ENCODE data around the gene CRYGS. TPM values are rescaled to one million over a fixed set of nuclear protein-coding genes. Genes with fewer than 3 reads are reported as not detected.

Gene CRYGS
- total RNA-seq, 1 donor from 2014 or later, result 1.3 TPM

DNA sequence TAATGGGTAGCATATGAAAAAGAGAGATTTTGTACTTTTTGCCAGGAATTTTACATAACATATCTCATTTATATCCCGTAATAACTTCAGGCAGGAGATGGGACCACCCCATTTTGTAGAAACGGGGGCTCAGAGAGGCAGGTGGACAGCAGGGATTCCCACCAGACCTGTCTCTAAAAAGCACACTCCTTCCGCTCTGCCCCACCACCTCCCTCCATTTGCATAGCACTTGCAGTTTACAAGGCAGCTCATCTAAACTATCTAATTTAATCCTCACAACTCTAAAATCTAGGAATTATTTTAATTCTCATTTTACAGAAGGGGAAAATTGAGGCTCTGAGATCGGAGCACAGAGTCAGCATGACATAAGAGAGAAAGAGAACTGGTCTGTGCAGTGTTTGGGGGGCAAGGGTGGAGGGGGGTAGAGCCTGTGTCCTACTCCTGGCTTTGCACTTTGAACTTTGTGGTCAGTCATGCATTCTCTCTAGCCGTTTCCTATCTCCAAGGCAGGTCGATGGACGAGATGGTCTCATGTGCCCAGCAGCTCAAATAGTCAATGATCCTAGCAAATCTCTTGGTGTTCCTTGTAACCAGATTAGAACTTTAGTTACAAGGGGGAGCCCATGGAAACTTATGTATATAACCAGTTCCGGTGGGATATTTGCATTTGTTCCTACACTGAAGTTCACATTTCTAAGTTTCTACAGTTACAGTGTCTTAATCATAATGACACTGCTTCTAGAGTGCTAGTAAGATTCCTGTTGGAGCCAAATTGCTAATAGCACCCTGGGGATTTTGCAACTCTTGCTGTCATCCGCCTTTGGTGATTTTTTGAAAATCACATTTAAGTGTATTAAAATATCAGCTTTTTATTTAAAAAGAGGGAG is 18.6 kb downstream of the CRYGS start:
- H3K4me3 Mint-ChIP-seq (ENCODE audit: unreplicated experiment), result no peak overlapping the region
- FAIRE-seq (no peak), DNase-seq (ENCODE audit: low read depth) (no peak)
- H3K27me3 Mint-ChIP-seq (ENCODE audit: low read depth, unreplicated experiment), result peaks cover 59% of the 10 kb centered on the region
- no peak overlapping the region for H3K9ac ChIP-seq (ENCODE audit: low read length)
- no peaks in the 10 kb centered on the region for H3K27me3 ChIP-seq (ENCODE audit: insufficient read depth, low read length)
- H3K9me3 ChIP-seq (ENCODE audit: insufficient read depth, low read depth, low read length), result no peaks in the 10 kb centered on the region
- H3K79me2 ChIP-seq (ENCODE audit: insufficient read depth, low read length), result no peaks in the 10 kb centered on the region
- no peak overlapping the region for H3K27ac Mint-ChIP-seq (ENCODE audit: unreplicated experiment)
- H3K4me1 Mint-ChIP-seq (ENCODE audit: low read depth, unreplicated experiment), result peaks cover 3% of the 10 kb centered on the region
- H3K9me3 Mint-ChIP-seq (ENCODE audit: unreplicated experiment), result peaks cover 5% of the 10 kb centered on the region
- H3K4me2 ChIP-seq (ENCODE audit: low read length), result no peak overlapping the region
- no peak overlapping the region for H3K27ac ChIP-seq (ENCODE audit: low read depth, low read length)
- H3K36me3 Mint-ChIP-seq (ENCODE audit: low read depth, unreplicated experiment), result peaks cover 2% of the 10 kb centered on the region
- H2AFZ ChIP-seq (ENCODE audit: low read depth, low read length), result no peak overlapping the region
- H3K4me3 ChIP-seq (ENCODE audit: insufficient read depth, low read depth, low read length), result no peak overlapping the region
- H3K4me1 ChIP-seq (ENCODE audit: insufficient read depth, low read length), result no peaks in the 10 kb centered on the region
- no peaks in the 10 kb centered on the region for H4K20me1 ChIP-seq (ENCODE audit: insufficient read depth, low read length)
- no peak for TF ChIP-seq EZH2 (IDR thresholded peaks at IDR 0.05; ENCODE audit: insufficient read depth, low read length)
- TF ChIP-seq, protein P1, sequence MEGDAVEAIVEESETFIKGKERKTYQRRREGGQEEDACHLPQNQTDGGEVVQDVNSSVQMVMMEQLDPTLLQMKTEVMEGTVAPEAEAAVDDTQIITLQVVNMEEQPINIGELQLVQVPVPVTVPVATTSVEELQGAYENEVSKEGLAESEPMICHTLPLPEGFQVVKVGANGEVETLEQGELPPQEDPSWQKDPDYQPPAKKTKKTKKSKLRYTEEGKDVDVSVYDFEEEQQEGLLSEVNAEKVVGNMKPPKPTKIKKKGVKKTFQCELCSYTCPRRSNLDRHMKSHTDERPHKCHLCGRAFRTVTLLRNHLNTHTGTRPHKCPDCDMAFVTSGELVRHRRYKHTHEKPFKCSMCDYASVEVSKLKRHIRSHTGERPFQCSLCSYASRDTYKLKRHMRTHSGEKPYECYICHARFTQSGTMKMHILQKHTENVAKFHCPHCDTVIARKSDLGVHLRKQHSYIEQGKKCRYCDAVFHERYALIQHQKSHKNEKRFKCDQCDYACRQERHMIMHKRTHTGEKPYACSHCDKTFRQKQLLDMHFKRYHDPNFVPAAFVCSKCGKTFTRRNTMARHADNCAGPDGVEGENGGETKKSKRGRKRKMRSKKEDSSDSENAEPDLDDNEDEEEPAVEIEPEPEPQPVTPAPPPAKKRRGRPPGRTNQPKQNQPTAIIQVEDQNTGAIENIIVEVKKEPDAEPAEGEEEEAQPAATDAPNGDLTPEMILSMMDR (IDR thresholded peaks at IDR 0.05; ENCODE audit: insufficient read depth, low read depth, low read length), result no peak
- no peaks in the 10 kb centered on the region for H3K36me3 ChIP-seq (ENCODE audit: insufficient read depth, low read length)

DNA sequence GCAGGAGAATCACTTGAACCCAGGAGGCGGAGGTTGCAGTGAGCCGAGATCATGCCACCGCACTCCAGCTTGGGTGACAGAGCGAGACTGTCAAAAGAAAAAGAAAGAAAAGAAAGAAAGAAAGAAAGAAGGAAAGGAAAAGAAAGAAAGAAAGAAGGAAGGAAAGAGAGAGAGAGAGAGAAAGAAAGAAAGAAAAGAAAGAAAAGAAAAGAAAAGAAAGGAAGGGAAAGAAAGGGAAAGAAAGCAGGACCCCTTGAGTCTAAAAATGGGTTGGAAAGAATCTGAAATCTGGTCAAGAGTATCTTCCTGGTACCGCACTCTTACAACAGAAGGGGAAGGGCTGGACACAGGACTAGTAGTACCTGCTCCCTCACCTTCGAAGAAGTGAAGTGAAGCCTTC is 19.6 kb downstream of the CRYGS start:
- Histone ChIP-seq H3K4me3 (ENCODE audit: insufficient read depth, low read depth, low read length) (no peak overlapping the region), H3K27ac (ENCODE audit: low read depth, low read length) (no peak overlapping the region), H3K9me3 (ENCODE audit: insufficient read depth, low read depth, low read length) (no peaks in the 10 kb centered on the region), H3K4me2 (ENCODE audit: low read length) (no peak overlapping the region), H3K36me3 (ENCODE audit: insufficient read depth, low read length) (no peaks in the 10 kb centered on the region), H3K79me2 (ENCODE audit: insufficient read depth, low read length) (no peaks in the 10 kb centered on the region), H2AFZ (ENCODE audit: low read depth, low read length) (no peak overlapping the region), H4K20me1 (ENCODE audit: insufficient read depth, low read length) (no peaks in the 10 kb centered on the region), H3K27me3 (ENCODE audit: insufficient read depth, low read length) (no peaks in the 10 kb centered on the region), H3K4me1 (ENCODE audit: insufficient read depth, low read length) (no peaks in the 10 kb centered on the region), H3K9ac (ENCODE audit: low read length) (no peak overlapping the region)
- Mint-ChIP-seq H3K4me3 (ENCODE audit: unreplicated experiment) (no peak overlapping the region), H3K27ac (ENCODE audit: unreplicated experiment) (no peak overlapping the region), H3K36me3 (ENCODE audit: low read depth, unreplicated experiment) (peaks cover 2% of the 10 kb centered on the region), H3K27me3 (ENCODE audit: low read depth, unreplicated experiment) (peaks cover 62% of the 10 kb centered on the region), H3K4me1 (ENCODE audit: low read depth, unreplicated experiment) (no peaks in the 10 kb centered on the region), H3K9me3 (ENCODE audit: unreplicated experiment) (peaks cover 5% of the 10 kb centered on the region)
- FAIRE-seq, result no peak
- DNase-seq (ENCODE audit: low read depth), result no peak
- TF ChIP-seq, protein P1 (IDR thresholded peaks at IDR 0.05; ENCODE audit: insufficient read depth, low read depth, low read length), result no peak
- TF ChIP-seq EZH2 (IDR thresholded peaks at IDR 0.05; ENCODE audit: insufficient read depth, low read length), result no peak

- H3K4me3 ChIP-seq (ENCODE audit: insufficient read depth, low read depth, low read length), result no peak overlapping the region
- no peak overlapping the region for H2AFZ ChIP-seq (ENCODE audit: low read depth, low read length)
- H3K4me1 ChIP-seq (ENCODE audit: insufficient read depth, low read length), result no peaks in the 10 kb centered on the region
- Mint-ChIP-seq H3K4me3 (ENCODE audit: unreplicated experiment) (no peak overlapping the region), H3K9me3 (ENCODE audit: unreplicated experiment) (peaks cover 2% of the 10 kb centered on the region), H3K4me1 (ENCODE audit: low read depth, unreplicated experiment) (no peaks in the 10 kb centered on the region), H3K27ac (ENCODE audit: unreplicated experiment) (no peak overlapping the region), H3K27me3 (ENCODE audit: low read depth, unreplicated experiment) (peaks cover 61% of the 10 kb centered on the region), H3K36me3 (ENCODE audit: low read depth, unreplicated experiment) (peaks cover 2% of the 10 kb centered on the region)
- no peak for TF ChIP-seq EZH2 (IDR thresholded peaks at IDR 0.05; ENCODE audit: insufficient read depth, low read length)
- TF ChIP-seq, protein P1 (IDR thresholded peaks at IDR 0.05; ENCODE audit: insufficient read depth, low read depth, low read length), result no peak
- no peak overlapping the region for H3K27ac ChIP-seq (ENCODE audit: low read depth, low read length)
- peaks cover 5% of the 10 kb centered on the region for H3K27me3 ChIP-seq (ENCODE audit: insufficient read depth, low read length)
- H3K36me3 ChIP-seq (ENCODE audit: insufficient read depth, low read length), result no peaks in the 10 kb centered on the region
- FAIRE-seq, result no peak
- no peaks in the 10 kb centered on the region for H4K20me1 ChIP-seq (ENCODE audit: insufficient read depth, low read length)
- no peak for DNase-seq (ENCODE audit: low read depth)
- H3K4me2 ChIP-seq (ENCODE audit: low read length), result no peak overlapping the region
- H3K79me2 ChIP-seq (ENCODE audit: insufficient read depth, low read length), result no peaks in the 10 kb centered on the region
- H3K9ac ChIP-seq (ENCODE audit: low read length), result no peak overlapping the region
- H3K9me3 ChIP-seq (ENCODE audit: insufficient read depth, low read depth, low read length), result no peaks in the 10 kb centered on the region
Measured at GRCh38 chr3:186523434-186523833, 20.7 kb downstream of the CRYGS start.
